ENCODE results near the gene IFNL1. TPM values are rescaled to one million over a fixed set of nuclear protein-coding genes. Genes with fewer than 3 reads are reported as not detected.

The IFNL1 gene
- total RNA-seq, 1 experiment from 2014 or later, result not detected

DNA sequence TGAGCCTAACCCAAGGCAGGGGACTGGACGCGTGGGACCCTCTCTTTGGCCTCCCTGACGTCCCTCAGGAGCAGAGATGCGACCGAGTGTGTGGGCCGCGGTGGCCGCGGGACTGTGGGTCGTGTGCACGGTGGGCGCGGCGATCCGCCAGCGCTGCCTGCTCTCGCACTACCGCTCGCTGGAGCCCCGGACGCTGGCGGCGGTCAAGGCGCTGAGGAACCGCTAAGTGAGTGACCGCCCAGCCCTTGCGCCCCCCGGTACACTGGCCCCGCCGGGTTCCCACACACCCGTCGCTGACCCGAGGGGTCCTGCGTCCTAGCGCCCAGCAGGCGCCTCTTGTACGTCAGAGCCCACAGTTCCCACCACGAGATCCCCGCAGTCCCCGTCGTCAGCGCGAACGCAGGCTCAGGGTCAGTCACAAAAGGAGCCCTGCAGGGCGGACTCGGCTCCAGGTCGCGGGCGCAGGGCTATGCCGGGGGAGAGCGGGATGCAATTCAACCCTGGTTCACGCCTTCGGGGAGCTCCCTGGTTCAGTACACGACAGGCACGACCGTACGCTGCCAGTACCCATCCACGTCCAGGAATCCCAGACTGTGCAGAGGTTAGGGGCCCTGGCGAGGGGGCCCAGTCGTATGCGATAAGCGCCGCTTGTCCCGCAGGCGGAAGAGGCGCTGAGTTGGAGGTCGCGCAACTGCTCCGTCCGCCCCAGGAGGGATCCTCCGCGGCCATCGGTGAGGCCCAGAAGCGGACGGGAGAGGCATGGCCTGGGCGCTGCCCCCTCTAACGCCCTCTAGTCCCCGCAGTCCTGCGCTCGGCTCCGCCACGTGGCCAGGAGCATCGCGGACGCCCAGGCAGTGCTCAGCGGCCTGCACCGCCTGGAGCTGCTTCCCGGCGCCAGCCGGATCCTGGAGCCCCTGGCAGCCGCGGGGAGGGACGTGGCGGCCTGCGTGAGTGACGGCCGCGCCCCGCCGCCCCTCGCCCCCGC is 31.6 kb upstream of the IFNL1 start:
- H3K27me3 Mint-ChIP-seq (ENCODE audit: low read depth), result peaks cover 87% of the 10 kb centered on the region
- ATAC-seq, result peak; percentile 60
- TF ChIP-seq, protein P1, sequence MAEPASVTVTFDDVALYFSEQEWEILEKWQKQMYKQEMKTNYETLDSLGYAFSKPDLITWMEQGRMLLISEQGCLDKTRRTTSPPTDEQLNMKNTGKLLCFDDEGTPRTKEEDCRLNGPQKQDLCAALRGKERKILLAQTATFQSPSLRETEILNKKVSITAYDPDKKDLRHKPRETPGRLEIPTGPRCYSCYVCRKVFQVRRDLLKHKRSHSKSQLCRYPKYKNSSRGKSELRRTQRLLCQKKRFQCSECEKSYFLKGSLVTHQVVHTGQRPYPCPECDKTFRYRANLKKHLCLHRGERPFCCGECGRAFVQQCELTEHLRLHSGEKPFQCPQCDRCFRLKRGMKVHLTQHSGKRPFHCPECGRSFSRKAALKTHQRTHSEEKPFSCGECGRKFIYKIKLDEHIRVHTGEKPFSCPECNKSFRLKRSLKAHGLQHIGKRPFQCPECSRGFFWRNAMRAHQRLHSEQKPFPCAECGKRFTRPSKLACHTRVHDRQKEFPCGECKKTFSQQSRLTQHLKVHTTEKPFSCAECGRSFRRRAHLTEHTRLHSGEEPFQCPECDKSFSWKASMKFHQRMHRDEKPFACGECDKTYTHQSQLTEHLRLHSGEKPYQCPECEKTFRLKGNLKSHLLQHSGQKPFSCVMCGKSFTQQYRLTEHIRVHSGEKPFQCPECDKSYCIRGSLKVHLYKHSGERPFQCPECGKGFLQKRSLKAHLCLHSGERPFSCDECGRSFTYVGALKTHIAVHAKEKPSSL (CRISPR knock-in tag; conservative IDR thresholded peaks at IDR 0.05), result no peak
- TF ChIP-seq, protein P2, sequence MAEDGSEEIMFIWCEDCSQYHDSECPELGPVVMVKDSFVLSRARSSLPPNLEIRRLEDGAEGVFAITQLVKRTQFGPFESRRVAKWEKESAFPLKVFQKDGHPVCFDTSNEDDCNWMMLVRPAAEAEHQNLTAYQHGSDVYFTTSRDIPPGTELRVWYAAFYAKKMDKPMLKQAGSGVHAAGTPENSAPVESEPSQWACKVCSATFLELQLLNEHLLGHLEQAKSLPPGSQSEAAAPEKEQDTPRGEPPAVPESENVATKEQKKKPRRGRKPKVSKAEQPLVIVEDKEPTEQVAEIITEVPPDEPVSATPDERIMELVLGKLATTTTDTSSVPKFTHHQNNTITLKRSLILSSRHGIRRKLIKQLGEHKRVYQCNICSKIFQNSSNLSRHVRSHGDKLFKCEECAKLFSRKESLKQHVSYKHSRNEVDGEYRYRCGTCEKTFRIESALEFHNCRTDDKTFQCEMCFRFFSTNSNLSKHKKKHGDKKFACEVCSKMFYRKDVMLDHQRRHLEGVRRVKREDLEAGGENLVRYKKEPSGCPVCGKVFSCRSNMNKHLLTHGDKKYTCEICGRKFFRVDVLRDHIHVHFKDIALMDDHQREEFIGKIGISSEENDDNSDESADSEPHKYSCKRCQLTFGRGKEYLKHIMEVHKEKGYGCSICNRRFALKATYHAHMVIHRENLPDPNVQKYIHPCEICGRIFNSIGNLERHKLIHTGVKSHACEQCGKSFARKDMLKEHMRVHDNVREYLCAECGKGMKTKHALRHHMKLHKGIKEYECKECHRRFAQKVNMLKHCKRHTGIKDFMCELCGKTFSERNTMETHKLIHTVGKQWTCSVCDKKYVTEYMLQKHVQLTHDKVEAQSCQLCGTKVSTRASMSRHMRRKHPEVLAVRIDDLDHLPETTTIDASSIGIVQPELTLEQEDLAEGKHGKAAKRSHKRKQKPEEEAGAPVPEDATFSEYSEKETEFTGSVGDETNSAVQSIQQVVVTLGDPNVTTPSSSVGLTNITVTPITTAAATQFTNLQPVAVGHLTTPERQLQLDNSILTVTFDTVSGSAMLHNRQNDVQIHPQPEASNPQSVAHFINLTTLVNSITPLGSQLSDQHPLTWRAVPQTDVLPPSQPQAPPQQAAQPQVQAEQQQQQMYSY (CRISPR knock-in tag; IDR thresholded peaks at IDR 0.05), result peak; percentile 51
- no peak for TF ChIP-seq ZNF317 (CRISPR knock-in tag; IDR thresholded peaks at IDR 0.05; ENCODE audit: borderline replicate concordance, low read depth)
- TF ChIP-seq, protein P3, sequence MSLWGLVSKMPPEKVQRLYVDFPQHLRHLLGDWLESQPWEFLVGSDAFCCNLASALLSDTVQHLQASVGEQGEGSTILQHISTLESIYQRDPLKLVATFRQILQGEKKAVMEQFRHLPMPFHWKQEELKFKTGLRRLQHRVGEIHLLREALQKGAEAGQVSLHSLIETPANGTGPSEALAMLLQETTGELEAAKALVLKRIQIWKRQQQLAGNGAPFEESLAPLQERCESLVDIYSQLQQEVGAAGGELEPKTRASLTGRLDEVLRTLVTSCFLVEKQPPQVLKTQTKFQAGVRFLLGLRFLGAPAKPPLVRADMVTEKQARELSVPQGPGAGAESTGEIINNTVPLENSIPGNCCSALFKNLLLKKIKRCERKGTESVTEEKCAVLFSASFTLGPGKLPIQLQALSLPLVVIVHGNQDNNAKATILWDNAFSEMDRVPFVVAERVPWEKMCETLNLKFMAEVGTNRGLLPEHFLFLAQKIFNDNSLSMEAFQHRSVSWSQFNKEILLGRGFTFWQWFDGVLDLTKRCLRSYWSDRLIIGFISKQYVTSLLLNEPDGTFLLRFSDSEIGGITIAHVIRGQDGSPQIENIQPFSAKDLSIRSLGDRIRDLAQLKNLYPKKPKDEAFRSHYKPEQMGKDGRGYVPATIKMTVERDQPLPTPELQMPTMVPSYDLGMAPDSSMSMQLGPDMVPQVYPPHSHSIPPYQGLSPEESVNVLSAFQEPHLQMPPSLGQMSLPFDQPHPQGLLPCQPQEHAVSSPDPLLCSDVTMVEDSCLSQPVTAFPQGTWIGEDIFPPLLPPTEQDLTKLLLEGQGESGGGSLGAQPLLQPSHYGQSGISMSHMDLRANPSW (CRISPR knock-in tag; conservative IDR thresholded peaks at IDR 0.05; ENCODE audit: low read depth), result no peak
- no peak for TF ChIP-seq GABPB1 (CRISPR knock-in tag; IDR thresholded peaks at IDR 0.05)
- TF ChIP-seq IRF2 (CRISPR knock-in tag; IDR thresholded peaks at IDR 0.05; ENCODE audit: borderline replicate concordance, low read depth), result peak; percentile 35; the same call in 1 of the 2 replicates
- TF ChIP-seq NFYB (CRISPR knock-in tag; conservative IDR thresholded peaks at IDR 0.05; ENCODE audit: low read depth), result 0 out of 2 replicates have a peak, but pooled peaks have one; percentile 32
- TF ChIP-seq NR1H2 (CRISPR knock-in tag; IDR thresholded peaks at IDR 0.05), result no peak
- TF ChIP-seq GRHL2 (CRISPR knock-in tag; IDR thresholded peaks at IDR 0.05; ENCODE audit: insufficient replicate concordance, severe bottlenecking), result no peak
- no peak for TF ChIP-seq ZBTB21 (CRISPR knock-in tag; IDR thresholded peaks at IDR 0.05; ENCODE audit: borderline replicate concordance)
- peak; percentile 90; the same call in 1 of the 2 replicates for TF ChIP-seq TP53 (CRISPR knock-in tag; IDR thresholded peaks at IDR 0.05)
- no peak for TF ChIP-seq RORB (CRISPR knock-in tag; IDR thresholded peaks at IDR 0.05)
- TF ChIP-seq SMAD3 (CRISPR knock-in tag; IDR thresholded peaks at IDR 0.05; ENCODE audit: borderline replicate concordance), result peak; percentile 66; the same call in 1 of the 2 replicates
- TF ChIP-seq PRRX2 (CRISPR knock-in tag; IDR thresholded peaks at IDR 0.05), result no peak
- TF ChIP-seq, protein P4, sequence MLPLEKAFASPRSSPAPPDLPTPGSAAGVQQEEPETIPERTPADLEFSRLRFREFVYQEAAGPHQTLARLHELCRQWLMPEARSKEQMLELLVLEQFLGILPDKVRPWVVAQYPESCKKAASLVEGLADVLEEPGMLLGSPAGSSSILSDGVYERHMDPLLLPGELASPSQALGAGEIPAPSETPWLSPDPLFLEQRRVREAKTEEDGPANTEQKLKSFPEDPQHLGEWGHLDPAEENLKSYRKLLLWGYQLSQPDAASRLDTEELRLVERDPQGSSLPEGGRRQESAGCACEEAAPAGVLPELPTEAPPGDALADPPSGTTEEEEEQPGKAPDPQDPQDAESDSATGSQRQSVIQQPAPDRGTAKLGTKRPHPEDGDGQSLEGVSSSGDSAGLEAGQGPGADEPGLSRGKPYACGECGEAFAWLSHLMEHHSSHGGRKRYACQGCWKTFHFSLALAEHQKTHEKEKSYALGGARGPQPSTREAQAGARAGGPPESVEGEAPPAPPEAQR (CRISPR knock-in tag; IDR thresholded peaks at IDR 0.05), result no peak
- TF ChIP-seq ZNF263 (CRISPR knock-in tag; IDR thresholded peaks at IDR 0.05; ENCODE audit: low read depth), result no peak
- TF ChIP-seq SP1 (CRISPR knock-in tag; conservative IDR thresholded peaks at IDR 0.05), result peak; percentile 41; the same call in 1 of the 2 replicates
- TF ChIP-seq, protein P5, sequence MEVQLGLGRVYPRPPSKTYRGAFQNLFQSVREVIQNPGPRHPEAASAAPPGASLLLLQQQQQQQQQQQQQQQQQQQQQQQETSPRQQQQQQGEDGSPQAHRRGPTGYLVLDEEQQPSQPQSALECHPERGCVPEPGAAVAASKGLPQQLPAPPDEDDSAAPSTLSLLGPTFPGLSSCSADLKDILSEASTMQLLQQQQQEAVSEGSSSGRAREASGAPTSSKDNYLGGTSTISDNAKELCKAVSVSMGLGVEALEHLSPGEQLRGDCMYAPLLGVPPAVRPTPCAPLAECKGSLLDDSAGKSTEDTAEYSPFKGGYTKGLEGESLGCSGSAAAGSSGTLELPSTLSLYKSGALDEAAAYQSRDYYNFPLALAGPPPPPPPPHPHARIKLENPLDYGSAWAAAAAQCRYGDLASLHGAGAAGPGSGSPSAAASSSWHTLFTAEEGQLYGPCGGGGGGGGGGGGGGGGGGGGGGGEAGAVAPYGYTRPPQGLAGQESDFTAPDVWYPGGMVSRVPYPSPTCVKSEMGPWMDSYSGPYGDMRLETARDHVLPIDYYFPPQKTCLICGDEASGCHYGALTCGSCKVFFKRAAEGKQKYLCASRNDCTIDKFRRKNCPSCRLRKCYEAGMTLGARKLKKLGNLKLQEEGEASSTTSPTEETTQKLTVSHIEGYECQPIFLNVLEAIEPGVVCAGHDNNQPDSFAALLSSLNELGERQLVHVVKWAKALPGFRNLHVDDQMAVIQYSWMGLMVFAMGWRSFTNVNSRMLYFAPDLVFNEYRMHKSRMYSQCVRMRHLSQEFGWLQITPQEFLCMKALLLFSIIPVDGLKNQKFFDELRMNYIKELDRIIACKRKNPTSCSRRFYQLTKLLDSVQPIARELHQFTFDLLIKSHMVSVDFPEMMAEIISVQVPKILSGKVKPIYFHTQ (CRISPR knock-in tag; IDR thresholded peaks at IDR 0.05), result no peak
- peak; percentile 87 for TF ChIP-seq NFE2L1 (CRISPR knock-in tag; IDR thresholded peaks at IDR 0.05)
- TF ChIP-seq ELF4 (CRISPR knock-in tag; IDR thresholded peaks at IDR 0.05; ENCODE audit: low read depth), result no peak
- TF ChIP-seq ZNF671 (CRISPR knock-in tag; IDR thresholded peaks at IDR 0.05), result no peak
- TF ChIP-seq USF1 (CRISPR knock-in tag; IDR thresholded peaks at IDR 0.05), result peak; percentile 62; the same call in 1 of the 2 replicates

More for the DNA sequence above, 31.6 kb upstream of the IFNL1 start:
- Mint-ChIP-seq H3K4me1 (peaks cover 12% of the 10 kb centered on the region; the same call in 1 of the 2 replicates), H3K27ac (no peak overlapping the region), H3K4me3 (peak overlapping the region; percentile 57), H3K9me3 (no peaks in the 10 kb centered on the region), H3K36me3 (no peaks in the 10 kb centered on the region; the same call in 1 of the 2 replicates)
- ChIA-PET CTCF (interaction anchor here (0.6 to 1.5 kb wide), 6 partner anchors 13 to 63 kb away, joined by 3 to 4 read pairs (median 4); partner anchors contain the start of gene IFNL4), POLR2A (interaction anchor here (0.6 kb wide), 1 partner anchor 73 kb away, joined by 3 read pairs; no protein-coding TSS in a partner anchor)
- peak; percentile 59 for DNase-seq (ENCODE audit: low spot score)

All from WTC11 (cell line).